CD14-positive monocyte (primary cell): ENCODE data around the gene SF3A2. TPM values are rescaled to one million over a fixed set of nuclear protein-coding genes. Genes with fewer than 3 reads are reported as not detected.

Experiments used
- DNase-seq, 3 donors: peaks; one replicate each; pipeline ENCODE4 v3.0.0-alpha.2; 2011 to 2022
- H2AFZ ChIP-seq: 2 replicates; pipeline ENCODE4 v1.6.0; 2012; ENCODE audit warnings: mild to moderate bottlenecking, low read depth, low read length, inconsistent platforms; ENCODE audit not compliant: insufficient read depth, poor library complexity, severe bottlenecking
- H3K27ac ChIP-seq, 2 donors: 1 replicate in 1 of 2; 2 replicates in 1 of 2; pipeline ENCODE4 v1.5.1; 2012 to 2013; ENCODE audit warnings: low read length in 2 of 2, control low read depth in 1 of 2, inconsistent platforms in 1 of 2, low read depth in 1 of 2, mild to moderate bottlenecking in 1 of 2
- H3K27me3 ChIP-seq, 2 donors: one replicate each; pipeline versions ENCODE4 v1.6.0 to v1.6.1; 2011 to 2013; ENCODE audit warnings: low read length in 2 of 2; ENCODE audit not compliant: control insufficient read depth in 2 of 2, insufficient read depth in 2 of 2
- H3K36me3 ChIP-seq, 2 donors: replicated peaks in 1 of 2; 1 replicate in 1 of 2; 2 replicates in 1 of 2; pipeline versions ENCODE4 v1.5.1 to v1.6.1; 2012 to 2013; ENCODE audit warnings: low read length in 2 of 2, control low read depth in 1 of 2, inconsistent platforms in 1 of 2, mild to moderate bottlenecking in 1 of 2; ENCODE audit not compliant: insufficient read depth in 2 of 2, control insufficient read depth in 1 of 2
- H3K4me1 ChIP-seq, 2 donors: 1 replicate in 1 of 2; 2 replicates in 1 of 2; pipeline versions ENCODE4 v1.5.1 to v1.6.1; 2012 to 2013; ENCODE audit warnings: low read length in 2 of 2, control low read depth in 1 of 2, inconsistent platforms in 1 of 2, mild to moderate bottlenecking in 1 of 2, moderate library complexity in 1 of 2; ENCODE audit not compliant: insufficient read depth in 2 of 2, control insufficient read depth in 1 of 2
- H3K4me2 ChIP-seq: replicated peaks from 2 replicates; pipeline ENCODE3; 2012; ENCODE audit warnings: low read length, moderate library complexity, mild to moderate bottlenecking; ENCODE audit not compliant: poor library complexity, severe bottlenecking; ENCODE audit errors: extremely low read depth
- H3K4me3 ChIP-seq, 3 experiments: fragments of 200-600 bp in 1 of 3; sonication (generic) in 1 of 3; replicated peaks in 1 of 3; 1 replicate in 2 of 3; 2 replicates in 1 of 3; pipeline ENCODE4 v1.5.1; 2011 to 2013; ENCODE audit warnings: low read length in 3 of 3, mild to moderate bottlenecking in 3 of 3, control low read depth in 2 of 3, low read depth in 2 of 3, inconsistent platforms in 1 of 3, moderate library complexity in 1 of 3
- H3K79me2 ChIP-seq: 2 replicates; pipeline ENCODE4 v1.6.0; 2012; ENCODE audit warnings: mild to moderate bottlenecking, control low read depth, inconsistent platforms, low read length, moderate library complexity; ENCODE audit not compliant: insufficient read depth
- H3K9ac ChIP-seq: 2 replicates; pipeline ENCODE4 v1.6.0; 2017; ENCODE audit warnings: low read length, mild to moderate bottlenecking; ENCODE audit not compliant: insufficient read depth, poor library complexity, severe bottlenecking
- H3K9me3 ChIP-seq, 2 donors: replicated peaks in 1 of 2; 1 replicate in 1 of 2; 2 replicates in 1 of 2; pipeline versions ENCODE4 v1.5.1 to v1.6.1; 2012 to 2013; ENCODE audit warnings: low read length in 2 of 2, control low read depth in 1 of 2; ENCODE audit not compliant: control insufficient read depth in 1 of 2, insufficient read depth in 1 of 2
- H4K20me1 ChIP-seq: 2 replicates; pipeline ENCODE4 v1.6.0; 2012; ENCODE audit warnings: mild to moderate bottlenecking, low read length, control low read depth, moderate library complexity; ENCODE audit not compliant: insufficient read depth
- H3K27ac Mint-ChIP-seq, 7 donors: one replicate each; pipeline ENCODE4 v1.8.0; 2020; ENCODE audit warnings: mild to moderate bottlenecking in 7 of 7, mixed read lengths in 7 of 7, moderate library complexity in 6 of 7, inconsistent platforms in 2 of 7
- H3K27me3 Mint-ChIP-seq, 3 donors: one replicate each; pipeline ENCODE4 v1.8.0; 2021 to 2022; ENCODE audit warnings: low read depth in 3 of 3, mild to moderate bottlenecking in 3 of 3, mixed read lengths in 3 of 3, moderate library complexity in 3 of 3, inconsistent platforms in 1 of 3
- H3K36me3 Mint-ChIP-seq, 2 donors: one replicate each; pipeline ENCODE4 v1.8.0; 2020; ENCODE audit warnings: mixed read lengths in 2 of 2, inconsistent platforms in 1 of 2, mild to moderate bottlenecking in 1 of 2
- H3K4me1 Mint-ChIP-seq: one replicate; pipeline ENCODE4 v1.8.0; 2020; ENCODE audit warnings: mild to moderate bottlenecking, mixed read lengths
- H3K4me3 Mint-ChIP-seq, 2 donors: one replicate each; pipeline ENCODE4 v1.8.0; 2020; ENCODE audit warnings: mild to moderate bottlenecking in 2 of 2, mixed read lengths in 2 of 2, moderate library complexity in 1 of 2
- H3K9me3 Mint-ChIP-seq, 7 donors: one replicate each; pipeline ENCODE4 v1.8.0; 2020 to 2022; ENCODE audit warnings: mixed read lengths in 7 of 7, mild to moderate bottlenecking in 6 of 7, moderate library complexity in 6 of 7, inconsistent platforms in 2 of 7
- WGBS: methylation state at CpG from one replicate; pipeline ENCODE4 v1.1.5; 2013; ENCODE audit warnings: missing lambda C conversion rate; ENCODE audit not compliant: insufficient coverage; 5-methylcytosine and 5-hydroxymethylcytosine counted together
- intact Hi-C, 2 donors: fragments of 100-400 bp; cut with micrococcal nuclease; formaldehyde crosslinking; loops; one replicate each; pipeline versions ENCODE4 v1.15.0 to v1.15.1; 2023
- polyA plus RNA-seq, 3 donors: library from polyadenylated mRNA; depleted of rRNA in 1 of 3; unstranded in 2 of 3; stranded (reverse) in 1 of 3; fragments of 300-500 nt in 2 of 3; fragments of >200 nt in 1 of 3; fragmentation: Illumina TruSeq in 2 of 3; gene quantifications; 1 replicate in 2 of 3; 2 replicates in 1 of 3; pipeline ENCODE4 v1.2.3, GENCODE V29; 2012 to 2021
- TF ChIP-seq, protein P1 (sequence below): fragments of 200-600 bp; IDR thresholded peaks from one replicate; pipeline ENCODE4 v1.8.0; 2022; ENCODE audit warnings: antibody characterized with exemption, mild to moderate bottlenecking

The SF3A2 gene
- polyA plus RNA-seq, 3 donors, result 8.0 to 70.8 (median 11.6) TPM

DNA sequence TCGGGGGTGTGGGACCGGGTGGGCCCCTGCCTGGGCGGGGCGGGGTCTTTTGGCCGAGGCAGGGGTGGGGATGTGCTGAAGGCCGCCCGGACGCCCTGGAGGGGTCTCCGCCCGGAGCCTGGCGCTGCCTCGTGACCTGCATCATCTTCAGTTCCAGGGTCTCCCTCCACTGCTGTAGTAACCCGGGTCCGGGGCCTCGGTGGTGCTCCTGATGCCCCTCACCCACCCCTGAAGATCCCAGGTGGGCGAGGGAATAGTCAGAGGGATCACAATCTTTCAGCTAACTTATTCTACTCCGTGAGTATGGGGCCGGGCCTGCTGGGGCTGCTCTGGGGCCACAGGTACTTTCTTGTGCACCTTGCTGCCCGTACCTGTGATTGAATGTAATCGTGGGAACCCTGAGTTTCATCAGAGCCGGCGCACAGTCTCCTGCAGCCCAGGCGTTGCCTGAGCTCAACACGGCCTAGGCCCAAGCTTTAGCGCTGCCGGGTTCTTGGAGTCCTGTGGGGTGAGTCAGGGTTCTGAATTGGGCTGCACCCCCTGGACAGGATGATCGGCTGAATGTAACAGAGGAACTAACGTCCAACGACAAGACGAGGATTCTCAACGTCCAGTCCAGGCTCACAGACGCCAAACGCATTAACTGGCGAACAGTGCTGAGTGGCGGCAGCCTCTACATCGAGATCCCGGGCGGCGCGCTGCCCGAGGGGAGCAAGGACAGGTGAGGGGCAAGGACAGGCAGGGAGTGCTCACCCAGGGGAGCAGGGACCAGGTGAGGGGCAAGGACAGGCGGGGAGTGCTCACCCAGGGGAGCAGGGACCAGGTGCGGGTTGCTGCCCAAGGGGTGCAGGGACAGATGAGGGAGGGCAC lies 34.8 kb downstream of the SF3A2 start:
- no peaks in the 10 kb centered on the region for H3K9me3 ChIP-seq
- intact Hi-C loops, result loop anchor here (1.0 to 10.0 kb wide), 6 partner anchors 9 to 343 kb away; partner anchors contain the start of genes DOT1L (in 1 of the 2), LSM7 (in 1 of the 2), PLEKHJ1 (in 1 of the 2) and SF3A2 (in 1 of the 2)
- H3K36me3 ChIP-seq, result peaks cover 24 to 30% of the 10 kb centered on the region in 2 donors
- no peaks in the 10 kb centered on the region for H3K27me3 ChIP-seq
- H3K79me2 ChIP-seq, result peaks cover 87% of the 10 kb centered on the region
- H3K27me3 Mint-ChIP-seq, result peaks cover 0 to 5% (median 2%) of the 10 kb centered on the region in 3 donors
- H3K27ac Mint-ChIP-seq, result peak overlapping the region; percentile 87 to 97 (median 93)
- DNase-seq, result peak; percentile 55 to 78 (median 66)
- H3K9ac ChIP-seq, result peak overlapping the region; percentile 100
- peak overlapping the region; percentile 82 for H3K4me2 ChIP-seq
- H4K20me1 ChIP-seq, result peaks cover 68% of the 10 kb centered on the region
- TF ChIP-seq, protein P1, sequence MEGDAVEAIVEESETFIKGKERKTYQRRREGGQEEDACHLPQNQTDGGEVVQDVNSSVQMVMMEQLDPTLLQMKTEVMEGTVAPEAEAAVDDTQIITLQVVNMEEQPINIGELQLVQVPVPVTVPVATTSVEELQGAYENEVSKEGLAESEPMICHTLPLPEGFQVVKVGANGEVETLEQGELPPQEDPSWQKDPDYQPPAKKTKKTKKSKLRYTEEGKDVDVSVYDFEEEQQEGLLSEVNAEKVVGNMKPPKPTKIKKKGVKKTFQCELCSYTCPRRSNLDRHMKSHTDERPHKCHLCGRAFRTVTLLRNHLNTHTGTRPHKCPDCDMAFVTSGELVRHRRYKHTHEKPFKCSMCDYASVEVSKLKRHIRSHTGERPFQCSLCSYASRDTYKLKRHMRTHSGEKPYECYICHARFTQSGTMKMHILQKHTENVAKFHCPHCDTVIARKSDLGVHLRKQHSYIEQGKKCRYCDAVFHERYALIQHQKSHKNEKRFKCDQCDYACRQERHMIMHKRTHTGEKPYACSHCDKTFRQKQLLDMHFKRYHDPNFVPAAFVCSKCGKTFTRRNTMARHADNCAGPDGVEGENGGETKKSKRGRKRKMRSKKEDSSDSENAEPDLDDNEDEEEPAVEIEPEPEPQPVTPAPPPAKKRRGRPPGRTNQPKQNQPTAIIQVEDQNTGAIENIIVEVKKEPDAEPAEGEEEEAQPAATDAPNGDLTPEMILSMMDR, result no peak
- peaks cover 0 to 7% (median 0%) of the 10 kb centered on the region in 7 donors for H3K9me3 Mint-ChIP-seq
- H3K4me3 ChIP-seq, result peak overlapping the region; percentile 72 to 100 (median 100)
- H3K36me3 Mint-ChIP-seq, result peaks cover 16 to 37% of the 10 kb centered on the region in 2 donors
- WGBS, result 25% methylated on average over 40 of the region's 43 CpGs
- peak overlapping the region; percentile 96 for H3K27ac ChIP-seq
- peaks cover 64 to 77% of the 10 kb centered on the region in 2 donors for H3K4me1 ChIP-seq
- H3K4me3 Mint-ChIP-seq, result peak overlapping the region; percentile 95 to 98
- peaks cover 57% of the 10 kb centered on the region for H3K4me1 Mint-ChIP-seq
- no peak overlapping the region for H2AFZ ChIP-seq

DNA sequence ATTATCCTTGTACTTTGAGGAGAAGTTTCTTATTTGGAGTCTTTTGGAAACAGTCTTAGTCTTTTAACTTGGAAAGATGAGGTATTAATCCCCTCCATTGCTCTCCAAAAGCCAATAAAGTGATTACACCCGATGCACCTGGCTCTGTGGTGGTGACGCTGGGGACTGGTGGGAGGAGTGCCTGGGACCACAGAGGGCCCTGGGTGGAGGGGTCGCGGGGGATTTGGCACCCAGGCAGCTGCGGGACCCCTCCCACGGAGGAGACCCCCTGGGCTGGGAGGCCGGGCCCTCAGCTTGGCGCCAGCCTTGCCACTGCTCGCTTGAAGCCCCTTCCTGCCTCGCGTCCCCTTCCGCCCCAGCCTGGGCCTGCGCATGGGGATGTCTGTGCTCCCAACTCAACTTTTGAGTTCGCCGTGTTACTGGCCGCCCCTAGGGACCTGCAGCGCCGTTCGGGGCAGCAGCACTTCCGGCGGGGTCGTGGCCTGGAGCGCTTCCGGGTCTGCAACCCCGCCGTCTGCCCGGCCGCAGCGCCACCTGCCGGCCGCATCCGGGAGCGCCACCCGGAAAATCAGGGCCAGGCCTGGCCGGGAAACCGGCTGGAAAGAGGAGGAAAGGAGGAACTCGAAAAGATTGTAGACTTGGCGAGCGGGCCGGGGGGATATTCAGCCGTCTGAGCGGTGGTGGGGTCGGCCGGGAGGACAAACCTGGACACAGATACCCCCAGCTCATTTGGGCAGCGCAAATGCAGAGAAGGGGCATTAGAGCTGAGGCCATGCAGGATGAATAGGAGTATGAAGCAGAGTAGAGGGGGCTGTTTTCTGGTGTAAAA lies 36.9 kb downstream of the SF3A2 start:
- 15% methylated on average over 43 of the region's 45 CpGs for WGBS
- intact Hi-C loops, result loop anchor here (1.0 to 10.0 kb wide), 5 partner anchors 35 to 341 kb away; partner anchors contain the start of genes DOT1L (in 1 of the 2), LSM7 (in 1 of the 2), PLEKHJ1 (in 1 of the 2) and SF3A2 (in 1 of the 2)
- peaks cover 43 to 58% of the 10 kb centered on the region in 2 donors for H3K4me1 ChIP-seq

More for the DNA sequence above, 36.9 kb downstream of the SF3A2 start:
- peak overlapping the region; percentile 82 for H3K4me2 ChIP-seq
- DNase-seq, result peak; percentile 76 to 81 (median 79)
- H2AFZ ChIP-seq, result no peak overlapping the region
- peaks cover 29 to 55% of the 10 kb centered on the region in 2 donors for H3K36me3 Mint-ChIP-seq
- no peaks in the 10 kb centered on the region for H3K9me3 ChIP-seq
- H3K4me3 Mint-ChIP-seq, result peak overlapping the region; percentile 70 to 75
- peak overlapping the region; percentile 20 to 100 (median 41) for H3K4me3 ChIP-seq
- H3K9me3 Mint-ChIP-seq, result peaks cover 0 to 7% (median 0%) of the 10 kb centered on the region in 7 donors
- peaks cover 46% of the 10 kb centered on the region for H3K4me1 Mint-ChIP-seq
- H3K27ac ChIP-seq, result peak overlapping the region; percentile 71 to 96
- TF ChIP-seq, protein P1, result peak; percentile 99
- peak overlapping the region; percentile 33 for H3K9ac ChIP-seq
- H3K27me3 Mint-ChIP-seq, result peaks cover 0 to 5% (median 2%) of the 10 kb centered on the region in 3 donors
- H3K27me3 ChIP-seq, result no peaks in the 10 kb centered on the region
- H3K36me3 ChIP-seq, result peaks cover 29 to 40% of the 10 kb centered on the region in 2 donors
- H4K20me1 ChIP-seq, result peaks cover 84% of the 10 kb centered on the region
- peak overlapping the region; percentile 84 to 96 (median 91) for H3K27ac Mint-ChIP-seq
- H3K79me2 ChIP-seq, result peaks cover 78% of the 10 kb centered on the region
